Measurements from ENCODE around the gene STIP1.
A peak's percentile ranks its signal among the peaks of the same experiment; 100 is the strongest.

Gene STIP1

GRCh38 chr11:64231546-64231945 lies 45.6 kb downstream of the STIP1 start:
- Histone ChIP-seq H3K4me1 (ENCODE audit: control insufficient read depth, insufficient read depth, low read length) (peaks cover 25% of the 10 kb centered on the region), H3K27ac (ENCODE audit: low read depth, low read length) (no peak overlapping the region), H3K27me3 (ENCODE audit: control insufficient read depth, insufficient read depth, low read length) (no peaks in the 10 kb centered on the region), H3K36me3 (ENCODE audit: control insufficient read depth, insufficient read depth, low read length) (no peaks in the 10 kb centered on the region), H3K9ac (ENCODE audit: low read length) (no peak overlapping the region), H3K4me3 (ENCODE audit: low read length) (no peak overlapping the region)

GRCh38 chr11:64232182-64232966 lies 46.4 kb downstream of the STIP1 start:
- Histone ChIP-seq H3K4me3 (ENCODE audit: low read length) (no peak overlapping the region), H3K4me1 (ENCODE audit: control insufficient read depth, insufficient read depth, low read length) (peaks cover 18% of the 10 kb centered on the region), H3K36me3 (ENCODE audit: control insufficient read depth, insufficient read depth, low read length) (no peaks in the 10 kb centered on the region), H3K27me3 (ENCODE audit: control insufficient read depth, insufficient read depth, low read length) (no peaks in the 10 kb centered on the region), H3K27ac (ENCODE audit: low read depth, low read length) (no peak overlapping the region), H3K9ac (ENCODE audit: low read length) (no peak overlapping the region)

- no peak overlapping the region for H3K4me3 ChIP-seq (ENCODE audit: low read length)
- no peaks in the 10 kb centered on the region for H3K27me3 ChIP-seq (ENCODE audit: control insufficient read depth, insufficient read depth, low read length)
- peaks cover 18% of the 10 kb centered on the region for H3K4me1 ChIP-seq (ENCODE audit: control insufficient read depth, insufficient read depth, low read length)
- no peak overlapping the region for H3K27ac ChIP-seq (ENCODE audit: low read depth, low read length)
- peaks cover 2% of the 10 kb centered on the region for H3K36me3 ChIP-seq (ENCODE audit: control insufficient read depth, insufficient read depth, low read length)
- H3K9ac ChIP-seq (ENCODE audit: low read length) = no peak overlapping the region
Measured at GRCh38 chr11:64232967-64233315, 47.0 kb downstream of the STIP1 start.

- H3K27ac ChIP-seq (ENCODE audit: low read depth, low read length) = peak within 1 kb of the TSS; percentile 73
- peak within 1 kb of the TSS; percentile 81 for H3K9ac ChIP-seq (ENCODE audit: low read length)
- H3K36me3 ChIP-seq (ENCODE audit: control insufficient read depth, insufficient read depth, low read length) = peaks cover 3% of the 10 kb centered on the region
- peak within 1 kb of the TSS; percentile 77 for H3K4me3 ChIP-seq (ENCODE audit: low read length)
- H3K27me3 ChIP-seq (ENCODE audit: control insufficient read depth, insufficient read depth, low read length) = no peaks in the 10 kb centered on the region
- peaks cover 18% of the 10 kb centered on the region for H3K4me1 ChIP-seq (ENCODE audit: control insufficient read depth, insufficient read depth, low read length)
Measured at GRCh38 chr11:64233913-64234586, 48.1 kb downstream of the STIP1 start, which contains the start of gene VEGFB. Gene VEGFB, plus strand, starts transcription at chr11:64234584. Its CDS starts 250 bp downstream, at chr11:64234834.

GRCh38 chr11:64234647-64235379 lies 48.8 kb downstream of the STIP1 start:
- no peaks in the 10 kb centered on the region for H3K27me3 ChIP-seq (ENCODE audit: control insufficient read depth, insufficient read depth, low read length)
- H3K9ac ChIP-seq (ENCODE audit: low read length) = peak overlapping the region; percentile 32

GRCh38 chr11:64235437-64236161 lies 49.6 kb downstream of the STIP1 start:
- Histone ChIP-seq H3K4me3 (ENCODE audit: low read length) (peak overlapping the region; percentile 77), H3K9ac (ENCODE audit: low read length) (peak overlapping the region; percentile 32), H3K27ac (ENCODE audit: low read depth, low read length) (peak overlapping the region; percentile 73)

More at GRCh38 chr11:64234647-64235379, 48.8 kb downstream of the STIP1 start:
- peaks cover 14% of the 10 kb centered on the region for H3K4me1 ChIP-seq (ENCODE audit: control insufficient read depth, insufficient read depth, low read length)
- peak overlapping the region; percentile 77 for H3K4me3 ChIP-seq (ENCODE audit: low read length)
- H3K27ac ChIP-seq (ENCODE audit: low read depth, low read length) = peak overlapping the region; percentile 73
- H3K36me3 ChIP-seq (ENCODE audit: control insufficient read depth, insufficient read depth, low read length) = peaks cover 3% of the 10 kb centered on the region

GRCh38 chr11:64237484-64237951 lies 51.5 kb downstream of the STIP1 start:
- H3K4me3 ChIP-seq (ENCODE audit: low read length) = no peak overlapping the region
- H3K4me1 ChIP-seq (ENCODE audit: control insufficient read depth, insufficient read depth, low read length) = peaks cover 19% of the 10 kb centered on the region
- H3K9ac ChIP-seq (ENCODE audit: low read length) = no peak overlapping the region
- H3K27ac ChIP-seq (ENCODE audit: low read depth, low read length) = no peak overlapping the region
- H3K36me3 ChIP-seq (ENCODE audit: control insufficient read depth, insufficient read depth, low read length) = peaks cover 3% of the 10 kb centered on the region
- no peaks in the 10 kb centered on the region for H3K27me3 ChIP-seq (ENCODE audit: control insufficient read depth, insufficient read depth, low read length)

More at GRCh38 chr11:64235437-64236161, 49.6 kb downstream of the STIP1 start:
- H3K36me3 ChIP-seq (ENCODE audit: control insufficient read depth, insufficient read depth, low read length) = peaks cover 3% of the 10 kb centered on the region
- peaks cover 18% of the 10 kb centered on the region for H3K4me1 ChIP-seq (ENCODE audit: control insufficient read depth, insufficient read depth, low read length)
- H3K27me3 ChIP-seq (ENCODE audit: control insufficient read depth, insufficient read depth, low read length) = no peaks in the 10 kb centered on the region

GRCh38 chr11:64238076-64238475 lies 52.1 kb downstream of the STIP1 start:
- H3K4me3 ChIP-seq (ENCODE audit: low read length) = no peak overlapping the region
- no peak overlapping the region for H3K27ac ChIP-seq (ENCODE audit: low read depth, low read length)
- H3K27me3 ChIP-seq (ENCODE audit: control insufficient read depth, insufficient read depth, low read length) = no peaks in the 10 kb centered on the region
- no peak overlapping the region for H3K9ac ChIP-seq (ENCODE audit: low read length)
- peaks cover 19% of the 10 kb centered on the region for H3K4me1 ChIP-seq (ENCODE audit: control insufficient read depth, insufficient read depth, low read length)
- peaks cover 3% of the 10 kb centered on the region for H3K36me3 ChIP-seq (ENCODE audit: control insufficient read depth, insufficient read depth, low read length)

- peaks cover 6% of the 10 kb centered on the region for H3K36me3 ChIP-seq (ENCODE audit: control insufficient read depth, insufficient read depth, low read length)
- peaks cover 12% of the 10 kb centered on the region for H3K4me1 ChIP-seq (ENCODE audit: control insufficient read depth, insufficient read depth, low read length)
- H3K27ac ChIP-seq (ENCODE audit: low read depth, low read length) = no peak overlapping the region
- no peaks in the 10 kb centered on the region for H3K27me3 ChIP-seq (ENCODE audit: control insufficient read depth, insufficient read depth, low read length)
- no peak overlapping the region for H3K4me3 ChIP-seq (ENCODE audit: low read length)
- no peak overlapping the region for H3K9ac ChIP-seq (ENCODE audit: low read length)
Measured at GRCh38 chr11:64238999-64239398, 53.0 kb downstream of the STIP1 start.

GRCh38 chr11:64239662-64240434 lies 53.9 kb downstream of the STIP1 start:
- Histone ChIP-seq H3K27me3 (ENCODE audit: control insufficient read depth, insufficient read depth, low read length) (no peaks in the 10 kb centered on the region), H3K27ac (ENCODE audit: low read depth, low read length) (peak overlapping the region; percentile 100), H3K4me1 (ENCODE audit: control insufficient read depth, insufficient read depth, low read length) (peaks cover 12% of the 10 kb centered on the region), H3K9ac (ENCODE audit: low read length) (peak overlapping the region; percentile 90), H3K4me3 (ENCODE audit: low read length) (peak overlapping the region; percentile 79), H3K36me3 (ENCODE audit: control insufficient read depth, insufficient read depth, low read length) (peaks cover 6% of the 10 kb centered on the region)

- H3K4me1 ChIP-seq (ENCODE audit: control insufficient read depth, insufficient read depth, low read length) = peaks cover 6% of the 10 kb centered on the region
- peak within 1 kb of the TSS; percentile 100 for H3K27ac ChIP-seq (ENCODE audit: low read depth, low read length)
- H3K4me3 ChIP-seq (ENCODE audit: low read length) = peak within 1 kb of the TSS; percentile 79
- H3K36me3 ChIP-seq (ENCODE audit: control insufficient read depth, insufficient read depth, low read length) = peaks cover 6% of the 10 kb centered on the region
- peak within 1 kb of the TSS; percentile 90 for H3K9ac ChIP-seq (ENCODE audit: low read length)
- no peaks in the 10 kb centered on the region for H3K27me3 ChIP-seq (ENCODE audit: control insufficient read depth, insufficient read depth, low read length)
Measured at GRCh38 chr11:64240435-64241240, 54.7 kb downstream of the STIP1 start, which contains the start of gene FKBP2. Gene FKBP2, plus strand, starts transcription at chr11:64241095. Its CDS starts 1,293 bp downstream, at chr11:64242388.
